NCI-H345 treated with DMSO at 0.1 percent for 48 hours (cell line): ENCODE results near the gene PLXDC2.
"Not testable (repeated sequence)": the region's sequence is repeated elsewhere in the genome, so short reads cannot be mapped to it uniquely, and the experiment has no call there.

ENCODE experiments used
- DNase-seq: peaks from one replicate; lab custom pipeline; 2025; ENCODE audit not compliant: unreplicated experiment; lab: John Stamatoyannopoulos, UW

The PLXDC2 gene

DNA sequence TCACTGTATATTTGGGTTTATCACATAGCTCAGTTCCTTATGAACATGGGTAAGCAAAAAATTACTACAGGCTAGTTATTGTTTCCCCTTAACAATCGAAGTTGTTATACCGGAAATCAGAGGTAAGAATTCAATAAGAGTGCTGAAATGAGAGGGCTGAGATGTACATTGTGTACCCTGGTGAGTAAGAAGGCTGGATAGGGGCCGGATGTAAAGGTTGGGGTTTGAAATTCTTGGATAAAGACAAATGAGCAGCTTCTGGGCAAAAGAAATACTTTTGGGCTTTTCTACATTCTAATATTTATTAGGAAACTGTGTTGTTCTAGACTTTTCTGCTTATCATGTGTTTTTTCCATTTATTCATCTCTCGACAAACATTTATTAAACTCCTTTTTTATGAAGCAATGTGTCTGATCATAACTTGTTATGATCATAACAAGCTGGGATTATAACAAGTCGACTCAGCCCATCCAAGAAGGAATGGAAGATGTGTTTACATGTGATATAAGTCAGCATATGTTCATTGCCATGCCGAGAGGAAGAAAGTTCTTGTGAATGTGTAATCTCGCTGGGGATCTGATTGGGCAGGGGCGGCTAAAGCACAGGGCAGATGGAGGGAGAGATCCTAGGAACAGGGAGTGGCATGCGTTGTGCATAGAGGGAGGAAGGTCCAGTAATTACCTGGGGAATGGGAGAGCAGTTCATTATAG is 155.3 kb downstream of the PLXDC2 start:
- no peak for DNase-seq

GRCh38 chr10:19974138-19974537 is 157.9 kb downstream of the PLXDC2 start:
- no peak for DNase-seq

GRCh38 chr10:19974554-19974953 is 158.3 kb downstream of the PLXDC2 start:
- no peak for DNase-seq

DNA sequence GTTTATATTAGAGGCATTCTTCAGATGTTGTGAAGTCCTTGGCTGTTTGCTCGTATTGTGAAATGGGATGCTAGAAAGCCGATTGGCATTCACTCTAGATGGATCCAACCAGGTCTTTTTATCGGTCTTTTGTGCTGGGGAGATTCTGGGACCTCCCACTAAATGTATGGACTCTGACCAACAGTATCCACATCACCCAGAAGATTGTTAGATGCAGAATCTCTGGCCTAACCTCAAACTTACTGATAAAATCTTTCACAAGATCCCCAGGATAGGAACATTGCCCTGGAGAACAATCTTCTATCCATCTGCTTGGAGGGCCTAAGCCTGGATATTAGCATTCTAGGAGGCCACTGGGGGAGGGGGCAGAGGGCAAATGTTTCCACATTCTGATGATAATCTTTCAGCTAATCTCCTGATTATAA is 160.9 kb downstream of the PLXDC2 start:
- no peak for DNase-seq

DNA sequence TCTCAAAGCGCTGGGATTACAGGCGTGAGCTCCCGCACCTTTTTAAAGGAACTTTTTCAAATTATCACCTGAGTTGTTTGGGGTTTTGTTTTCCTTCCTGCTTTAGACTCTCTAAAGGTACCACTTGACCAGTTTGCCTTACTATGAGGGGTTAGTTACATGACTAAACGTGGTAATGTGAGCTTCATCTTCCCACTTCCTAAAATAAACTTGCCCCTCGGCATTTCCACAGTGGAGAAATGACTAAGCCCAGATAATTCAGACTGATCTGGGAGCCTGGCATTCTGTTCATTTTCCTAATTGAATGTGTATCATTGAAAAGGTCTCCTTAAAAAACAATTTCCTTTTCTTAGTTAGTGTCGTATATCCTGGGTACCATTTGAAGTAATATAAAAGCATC is 163.4 kb downstream of the PLXDC2 start:
- DNase-seq, result no peak

DNA sequence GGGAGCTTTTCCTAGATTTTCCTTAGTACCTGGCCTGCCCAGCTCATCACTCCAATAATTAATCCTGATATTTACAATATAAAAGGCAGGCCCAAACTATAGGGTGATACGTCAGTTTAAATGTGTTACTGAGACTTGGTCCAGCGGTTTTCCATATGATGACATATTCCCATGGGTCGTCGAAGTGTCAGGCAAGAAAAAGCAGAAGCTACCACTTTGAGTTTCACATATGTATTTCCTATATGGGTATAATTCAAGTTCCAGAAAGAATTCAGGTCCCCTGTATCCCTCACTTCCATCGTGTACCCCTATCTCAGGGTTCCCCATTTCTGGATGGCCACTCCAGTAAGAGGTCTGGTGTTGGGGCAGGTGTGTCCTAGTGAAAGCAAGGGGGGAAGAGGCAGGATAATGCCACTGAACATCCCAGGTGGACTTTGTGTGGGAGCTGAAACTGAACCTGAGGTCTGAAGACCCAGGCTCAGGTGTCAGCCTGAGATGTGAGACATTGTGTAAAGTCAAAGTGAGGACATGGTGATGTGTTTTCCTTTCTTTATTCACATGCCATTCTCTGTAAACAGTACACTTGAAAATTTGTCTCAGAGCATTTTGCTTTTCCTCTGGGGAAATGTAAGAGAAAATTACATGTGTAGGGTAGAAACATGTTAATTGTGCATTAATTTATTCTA is 167.8 kb downstream of the PLXDC2 start:
- no peak for DNase-seq

GRCh38 chr10:19985745-19986144 is 169.5 kb downstream of the PLXDC2 start:
- DNase-seq, result no peak

GRCh38 chr10:19986591-19986990 is 170.4 kb downstream of the PLXDC2 start:
- no peak for DNase-seq

GRCh38 chr10:19987931-19988330 is 171.7 kb downstream of the PLXDC2 start:
- no peak for DNase-seq

DNA sequence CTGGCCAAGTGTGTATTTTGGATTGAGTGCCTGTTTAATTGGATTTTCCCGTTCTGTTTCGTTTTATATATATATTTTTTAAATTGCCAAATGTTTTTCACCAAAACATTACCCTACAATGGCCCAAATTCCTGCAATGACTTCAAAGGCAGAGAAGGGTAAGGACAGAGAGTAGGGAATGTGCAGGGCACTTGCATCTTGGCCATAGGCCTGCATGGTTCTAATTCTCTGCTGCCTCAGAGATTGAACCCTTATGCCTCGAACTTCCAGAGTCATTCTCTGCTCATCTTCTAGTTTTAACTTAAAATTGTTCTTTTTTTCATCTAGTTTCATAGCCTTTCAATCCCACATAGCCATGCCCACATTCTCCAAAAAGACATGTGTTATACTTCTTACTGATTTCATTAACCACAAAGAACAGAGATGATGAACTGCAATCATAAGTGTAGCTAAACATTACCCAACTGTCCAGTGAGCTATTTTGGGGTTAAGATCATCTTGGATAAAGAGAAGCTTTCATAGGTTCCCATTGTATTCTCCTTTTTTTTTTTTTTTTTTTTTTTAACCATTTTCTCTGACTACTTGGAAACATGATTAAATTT is 177.6 kb downstream of the PLXDC2 start:
- DNase-seq, result no peak

DNA sequence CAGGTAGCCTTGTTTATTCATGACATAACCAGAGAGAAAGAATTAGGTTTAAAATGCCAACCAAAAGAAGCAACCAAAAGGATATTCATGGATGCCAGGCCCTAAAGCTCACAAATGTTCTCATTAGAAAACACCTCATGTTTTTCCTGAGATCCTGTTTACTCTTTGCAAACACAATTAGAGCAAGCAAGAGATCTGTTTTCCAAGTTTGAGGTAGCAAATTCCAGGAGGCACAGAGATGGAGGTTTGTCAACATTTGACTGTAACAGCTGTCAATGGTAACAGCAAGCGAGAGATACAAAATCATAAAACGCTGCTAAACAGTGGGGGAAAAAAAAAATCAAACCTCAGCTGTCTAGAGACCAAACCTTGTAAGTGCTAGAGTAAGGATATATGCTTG is 182.2 kb downstream of the PLXDC2 start:
- DNase-seq, result no peak

GRCh38 chr10:19999431-19999830 is 183.2 kb downstream of the PLXDC2 start:
- no peak for DNase-seq

GRCh38 chr10:20002026-20002425 is 185.8 kb downstream of the PLXDC2 start:
- DNase-seq, result not testable (repeated sequence)

GRCh38 chr10:20002657-20003056 is 186.4 kb downstream of the PLXDC2 start:
- no peak for DNase-seq

DNA sequence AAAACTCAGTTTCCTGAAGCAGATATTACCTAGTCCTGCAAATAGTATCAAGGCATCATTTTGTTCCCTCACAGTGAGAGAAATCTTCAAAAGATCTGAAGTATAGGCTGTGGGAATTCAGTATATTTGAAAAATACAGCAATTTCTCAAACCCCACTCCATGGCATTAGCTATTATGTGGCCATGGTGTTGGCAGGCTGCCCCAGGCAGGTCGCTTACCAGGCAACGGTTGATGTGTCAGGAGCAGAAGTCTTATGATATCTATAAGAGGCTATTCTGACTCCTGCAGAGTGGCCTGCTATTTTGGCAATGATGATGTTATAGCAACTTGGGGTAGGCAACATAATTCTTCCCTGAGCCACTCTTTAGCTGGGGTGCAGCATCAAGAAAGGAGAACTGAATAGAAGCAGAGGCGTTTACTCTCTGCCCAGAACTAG is 187.9 kb downstream of the PLXDC2 start:
- DNase-seq, result no peak

DNA sequence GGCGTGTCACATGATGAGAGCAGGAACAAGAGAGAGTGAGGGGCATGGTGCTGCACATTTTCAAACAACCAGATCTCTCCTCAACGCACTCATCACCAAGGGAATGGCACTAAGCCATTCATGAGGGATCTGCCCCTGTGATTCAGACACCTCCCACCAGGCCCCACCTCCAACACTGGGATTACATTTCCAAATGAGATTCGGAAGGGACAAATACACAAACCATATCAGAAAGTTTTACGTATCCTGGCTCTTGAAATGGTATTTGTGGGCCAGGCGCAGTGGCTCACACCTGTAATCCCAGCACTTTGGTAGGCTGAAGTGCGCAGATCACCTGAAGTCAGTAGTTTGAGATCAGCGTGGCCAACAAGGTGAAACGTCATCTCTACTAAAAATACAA is 189.4 kb downstream of the PLXDC2 start:
- no peak for DNase-seq

- no peak for DNase-seq
Observed at GRCh38 chr10:20006169-20006870, 190.1 kb downstream of the PLXDC2 start.

DNA sequence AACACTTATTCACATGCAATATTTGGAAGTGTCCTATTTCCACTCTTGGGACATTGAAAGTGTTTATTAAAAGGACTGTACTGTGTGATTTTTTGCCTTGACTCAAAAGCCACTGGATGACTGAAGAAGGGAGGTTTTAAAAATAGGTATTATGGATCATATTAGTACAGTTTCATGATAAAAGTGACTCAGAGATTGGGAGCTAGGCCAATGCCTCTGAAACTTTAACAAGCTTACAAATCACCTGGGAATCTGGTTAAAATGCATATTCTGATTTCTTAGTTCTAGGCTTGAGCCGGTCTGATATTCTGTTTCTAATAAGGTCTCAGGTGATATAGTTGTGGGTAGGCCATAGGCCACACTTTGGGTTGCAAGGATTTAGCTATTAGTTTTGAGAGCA is 191.2 kb downstream of the PLXDC2 start:
- no peak for DNase-seq

DNA sequence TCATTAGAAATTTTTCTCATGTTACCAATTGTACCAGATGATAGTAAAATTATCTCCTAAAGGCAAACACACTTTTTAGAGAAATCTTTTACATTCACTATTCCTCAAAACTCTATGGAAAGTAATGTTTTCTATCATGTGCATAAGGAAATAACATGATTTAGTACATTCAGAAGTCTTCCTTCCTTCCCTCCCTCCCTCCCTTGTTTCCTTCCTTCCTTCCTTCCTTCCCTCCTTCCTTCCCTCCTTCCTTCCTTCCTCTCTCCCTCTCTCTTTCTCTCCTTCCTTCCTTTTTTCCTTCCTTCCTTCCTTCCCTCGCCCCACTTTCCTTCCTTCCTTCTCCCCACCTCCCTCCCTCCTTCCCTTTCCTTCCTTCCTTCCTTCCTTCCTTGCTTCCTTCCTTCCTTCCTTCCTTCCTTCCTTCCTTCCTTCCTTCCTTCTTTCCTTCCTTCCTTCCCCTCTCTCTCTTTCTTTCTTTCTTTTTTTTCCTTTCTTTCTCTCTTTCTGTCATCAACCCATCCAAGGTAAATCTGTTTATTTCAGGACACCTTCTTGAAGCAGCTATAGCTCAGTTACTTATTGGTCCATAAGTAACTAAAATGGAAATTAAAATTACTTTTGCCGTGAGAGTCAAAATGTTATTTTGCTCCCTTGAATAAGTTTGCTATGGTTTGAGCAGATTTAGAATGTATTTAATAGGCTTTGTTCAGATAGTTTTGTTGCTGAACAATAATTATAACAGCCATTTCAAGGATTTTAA is 197.9 kb downstream of the PLXDC2 start:
- DNase-seq, result no peak

DNA sequence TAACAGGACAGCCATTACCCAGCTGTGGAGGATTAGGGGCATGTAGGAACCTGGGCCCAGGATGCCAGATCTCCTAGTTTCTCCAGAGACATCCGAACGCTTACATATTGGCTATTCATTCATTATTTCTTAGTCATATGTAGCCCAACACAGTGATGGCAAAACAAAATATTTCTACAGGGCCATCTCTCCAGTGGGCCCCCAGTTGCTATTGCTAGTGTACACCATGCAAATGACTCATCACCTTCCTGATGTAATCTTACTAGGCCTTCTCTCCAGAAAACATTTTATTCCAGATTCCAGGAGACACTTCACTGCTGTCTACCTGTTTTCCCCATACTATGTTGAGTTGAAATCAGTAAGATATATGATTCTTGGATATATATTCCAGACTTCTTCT is 201.7 kb downstream of the PLXDC2 start:
- no peak for DNase-seq

DNA sequence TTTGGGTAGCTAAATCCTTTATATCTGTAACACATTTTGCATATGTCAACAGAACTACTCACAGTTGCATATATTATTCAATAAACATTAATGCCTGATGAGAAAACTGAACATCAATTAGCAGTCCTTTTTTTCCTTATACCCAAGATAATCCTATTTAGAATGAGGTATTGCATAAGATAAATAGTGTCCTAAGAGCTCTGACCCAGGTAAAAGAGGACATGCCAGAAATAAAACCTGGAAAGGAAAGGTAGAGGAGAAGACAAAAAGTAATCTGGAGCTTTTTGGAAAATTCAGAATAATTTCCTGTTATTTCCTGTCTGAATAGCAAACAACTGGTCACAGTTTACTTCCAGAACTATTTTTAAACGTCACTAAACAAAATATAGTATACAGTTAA is 204.4 kb downstream of the PLXDC2 start:
- no peak for DNase-seq
